Epithelial cell of esophagus (primary cell): ENCODE measurements around the gene B4GALT3.

Experiments used
- DNase-seq: peaks from one replicate; pipeline ENCODE4 v3.0.0; 2010; ENCODE audit warnings: low read depth
- H3K4me3 ChIP-seq: 2 replicates; pipeline ENCODE4 v1.5.1; 2011; ENCODE audit warnings: mild to moderate bottlenecking, low read length, control low read depth
- CTCF ChIP-seq: IDR thresholded peaks from 2 replicates; pipeline ENCODE4 v1.5.1; 2011; ENCODE audit warnings: low read depth, mild to moderate bottlenecking, low read length, control low read depth, inconsistent platforms; ENCODE audit not compliant: insufficient read depth; ENCODE audit errors: missing control alignments

Gene B4GALT3

GRCh38 chr1:161192476-161193465 lies 15.5 kb upstream of the B4GALT3 start:
- H3K4me3 ChIP-seq = no peak overlapping the region
- DNase-seq = peak; percentile 73
- peak; percentile 98 for TF ChIP-seq CTCF

GRCh38 chr1:161191971-161192370 lies 14.7 kb upstream of the B4GALT3 start:
- H3K4me3 ChIP-seq = no peak overlapping the region
- TF ChIP-seq CTCF = no peak
- no peak for DNase-seq

GRCh38 chr1:161190962-161191521 lies 13.7 kb upstream of the B4GALT3 start:
- no peak overlapping the region for H3K4me3 ChIP-seq
- DNase-seq = no peak
- no peak for TF ChIP-seq CTCF

GRCh38 chr1:161189036-161189435 lies 11.7 kb upstream of the B4GALT3 start:
- H3K4me3 ChIP-seq = no peak overlapping the region
- no peak for DNase-seq
- TF ChIP-seq CTCF = no peak

- no peak overlapping the region for H3K4me3 ChIP-seq
- DNase-seq = no peak
- TF ChIP-seq CTCF = no peak
These were observed 11.1 kb upstream of the B4GALT3 start for GRCh38 chr1:161188381-161188780.

- no peak for TF ChIP-seq CTCF
- no peak overlapping the region for H3K4me3 ChIP-seq
These were observed 10.0 kb upstream of the B4GALT3 start for GRCh38 chr1:161187311-161187710.

More at GRCh38 chr1:161187311-161187710, 10.0 kb upstream of the B4GALT3 start:
- DNase-seq = no peak
